Measurements from ENCODE around the gene MC1R.

- TF ChIP-seq POLR2AphosphoS5 (IDR thresholded peaks at IDR 0.05; ENCODE audit: low read depth, low read length): no peak
- TF ChIP-seq POLR2A (IDR thresholded peaks at IDR 0.05; ENCODE audit: low read depth, low read length): no peak; the same call in 1 of the 2 replicates
Observed at GRCh38 chr16:89909777-89910716, 8.6 kb upstream of the MC1R start.

Measured in GM12892 (cell line).